ACC112 (cell line): ENCODE results near the gene TAF1D.
"Not testable (repeated sequence)": the region's sequence is repeated elsewhere in the genome, so short reads cannot be mapped to it uniquely, and the experiment has no call there.

Experiments used
- H2AFZ ChIP-seq: fragments of 200-600 bp; sonication (generic); one replicate; pipeline ENCODE4 v1.6.0; 2017; ENCODE audit warnings: antibody characterized with exemption, low read length; ENCODE audit not compliant: unreplicated experiment
- H3K27ac ChIP-seq: fragments of 200-600 bp; sonication (generic); 2 replicates; pipeline ENCODE4 v1.5.1; 2014; ENCODE audit warnings: low read depth, mild to moderate bottlenecking, antibody characterized with exemption, low read length, moderate library complexity
- H3K27me3 ChIP-seq: fragments of 200-600 bp; sonication (generic); 2 replicates; pipeline ENCODE4 v1.6.1; 2014; ENCODE audit warnings: mild to moderate bottlenecking, antibody characterized with exemption, low read length, moderate library complexity, mixed read lengths; ENCODE audit not compliant: insufficient read depth
- H3K36me3 ChIP-seq: fragments of 200-600 bp; sonication (generic); 2 replicates; pipeline ENCODE4 v1.6.1; 2016; ENCODE audit warnings: mild to moderate bottlenecking, antibody characterized with exemption, low read length, moderate library complexity, mixed read lengths; ENCODE audit not compliant: insufficient read depth
- H3K4me1 ChIP-seq: fragments of 200-600 bp; sonication (generic); one replicate; pipeline ENCODE4 v1.6.1; 2016; ENCODE audit warnings: low read length, mixed read lengths; ENCODE audit not compliant: insufficient read depth, unreplicated experiment, control insufficient read depth
- H3K4me3 ChIP-seq: fragments of 200-600 bp; sonication (generic); 2 replicates; pipeline ENCODE4 v1.5.1; 2014; ENCODE audit warnings: mild to moderate bottlenecking, low read depth, low read length
- H3K79me2 ChIP-seq: fragments of 200-600 bp; sonication (generic); one replicate; pipeline ENCODE4 v1.6.0; 2016; ENCODE audit warnings: low read length; ENCODE audit not compliant: control insufficient read depth, unreplicated experiment, insufficient read depth

The TAF1D gene

DNA sequence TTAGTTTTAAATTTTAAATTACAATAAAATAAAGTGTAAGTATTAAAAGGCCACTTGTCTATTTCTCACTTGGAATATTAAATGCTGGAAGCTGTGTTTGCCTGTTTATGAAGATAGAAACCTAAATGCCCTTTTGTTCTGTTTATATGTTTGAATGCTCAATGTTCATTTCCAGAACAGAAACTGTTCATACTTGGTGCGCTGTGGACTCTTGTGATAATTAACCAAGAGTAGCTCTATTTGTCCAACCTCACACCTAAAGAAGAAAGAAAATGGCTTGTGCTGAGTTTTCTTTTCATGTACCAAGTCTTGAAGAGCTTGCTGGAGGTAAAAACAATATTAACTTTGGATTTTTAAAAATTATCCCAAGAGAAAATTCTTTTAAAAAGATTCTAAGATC lies 5.8 kb upstream of the TAF1D start:
- H3K4me1 ChIP-seq, result no peaks in the 10 kb centered on the region
- H2AFZ ChIP-seq, result no peak overlapping the region
- H3K27me3 ChIP-seq, result no peaks in the 10 kb centered on the region
- H3K36me3 ChIP-seq, result no peaks in the 10 kb centered on the region
- H3K4me3 ChIP-seq, result no peak overlapping the region
- no peaks in the 10 kb centered on the region for H3K79me2 ChIP-seq
- H3K27ac ChIP-seq, result no peak overlapping the region

DNA sequence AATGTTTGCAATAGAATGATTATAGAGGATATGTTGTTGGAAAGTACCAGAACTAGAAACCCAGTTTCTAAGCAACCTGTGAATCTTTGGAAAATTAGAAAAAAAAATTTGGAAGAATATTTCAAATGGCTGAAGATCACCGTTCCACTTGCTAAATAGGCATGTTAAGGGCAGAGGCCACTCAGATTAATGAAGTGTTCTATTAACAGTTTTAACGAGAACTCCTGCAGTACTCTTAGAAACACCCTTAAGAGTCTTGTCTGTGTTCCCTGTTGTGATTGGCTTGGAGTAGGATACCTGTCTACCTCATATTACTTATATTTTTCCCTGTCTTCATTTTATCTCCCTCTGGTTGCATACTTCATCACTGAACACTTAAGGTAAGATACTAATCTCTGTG lies 4.8 kb upstream of the TAF1D start:
- H3K4me1 ChIP-seq, result no peaks in the 10 kb centered on the region
- no peaks in the 10 kb centered on the region for H3K36me3 ChIP-seq
- H3K4me3 ChIP-seq, result no peak overlapping the region
- H3K27ac ChIP-seq, result no peak overlapping the region
- peaks cover 3% of the 10 kb centered on the region for H3K79me2 ChIP-seq
- H3K27me3 ChIP-seq, result no peaks in the 10 kb centered on the region
- H2AFZ ChIP-seq, result no peak overlapping the region

DNA sequence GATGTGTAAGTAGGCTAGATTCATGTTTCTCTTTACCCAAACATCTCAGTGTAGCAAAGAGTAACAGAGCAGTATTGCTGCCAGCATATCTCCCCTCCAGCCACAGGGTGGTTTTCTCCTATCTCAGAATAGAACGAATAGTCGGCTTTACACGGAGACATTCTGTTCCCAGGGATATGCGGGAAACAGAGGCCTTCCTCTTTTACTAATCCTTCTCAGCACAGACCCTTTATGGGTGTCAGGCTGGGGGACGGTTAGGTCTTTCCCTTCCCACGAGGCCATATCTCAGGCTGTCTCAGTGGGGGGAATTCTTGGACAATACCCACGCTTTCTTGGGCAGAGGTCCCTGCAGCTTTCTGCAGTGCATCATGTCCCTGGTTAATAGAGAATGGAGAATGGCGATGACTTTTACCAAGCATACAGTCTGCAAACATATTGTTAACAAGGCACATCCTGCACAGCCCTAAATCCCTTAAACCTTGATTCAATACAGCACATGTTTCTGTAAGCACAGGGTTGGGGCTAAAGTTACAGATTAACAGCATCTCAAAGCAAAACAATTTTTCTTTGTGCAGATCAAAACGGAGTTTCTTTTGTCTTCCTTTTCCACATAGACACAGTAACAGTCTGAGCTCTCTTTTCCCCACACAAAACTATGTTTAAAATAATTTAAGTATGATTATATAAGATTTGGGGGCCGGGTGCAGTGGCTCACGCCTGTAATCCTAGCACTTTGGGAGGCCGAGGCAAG lies 3.9 kb upstream of the TAF1D start:
- not testable (repeated sequence) for H3K27ac ChIP-seq, H3K4me3 ChIP-seq
- H3K79me2 ChIP-seq, result peaks cover 12% of the 10 kb centered on the region

DNA sequence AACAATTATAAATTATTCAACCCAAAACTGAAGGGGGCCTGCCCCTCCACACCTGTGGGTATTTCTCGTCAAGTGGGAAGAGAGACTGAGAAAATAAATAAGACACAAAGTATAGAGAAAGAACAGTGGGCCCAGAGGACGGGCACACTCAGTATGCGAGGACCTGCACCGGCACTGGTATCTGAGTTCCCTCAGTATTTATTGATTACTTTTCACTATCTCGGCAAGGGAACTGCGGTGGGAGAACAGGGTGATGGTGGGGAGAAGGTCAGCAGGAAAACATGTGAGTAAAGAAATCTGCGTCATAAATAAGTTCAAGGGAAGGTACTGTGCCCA lies 3.3 kb upstream of the TAF1D start:
- H3K27ac ChIP-seq, result no peak overlapping the region
- H3K27me3 ChIP-seq, result no peaks in the 10 kb centered on the region
- no peak overlapping the region for H3K4me3 ChIP-seq
- peaks cover 17% of the 10 kb centered on the region for H3K79me2 ChIP-seq
- no peak overlapping the region for H2AFZ ChIP-seq
- no peaks in the 10 kb centered on the region for H3K4me1 ChIP-seq
- peaks cover 5% of the 10 kb centered on the region; the same call in 1 of the 2 replicates for H3K36me3 ChIP-seq

More for the DNA sequence above, 3.9 kb upstream of the TAF1D start:
- not testable (repeated sequence) for H2AFZ ChIP-seq, H3K4me1 ChIP-seq, H3K27me3 ChIP-seq, H3K36me3 ChIP-seq

DNA sequence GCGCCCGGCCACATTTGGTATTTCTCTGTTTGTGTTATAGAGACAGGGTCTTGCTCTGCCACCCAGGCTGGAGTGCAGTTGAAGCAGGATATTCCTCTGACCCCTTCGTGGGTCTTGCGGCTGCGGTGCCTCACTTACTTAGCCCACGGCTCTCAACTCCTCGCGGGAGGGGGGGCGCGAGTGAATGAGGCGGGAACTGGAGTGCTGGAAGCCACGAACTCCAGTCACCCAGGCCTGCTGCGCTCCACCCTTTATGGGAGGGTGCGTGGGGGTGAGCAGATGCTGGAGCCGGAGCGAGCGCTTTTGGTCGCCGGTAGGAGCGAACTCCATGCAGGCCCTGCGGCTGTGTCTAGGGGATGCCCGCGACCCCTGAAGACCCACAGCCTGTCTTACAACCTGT lies 2.0 kb upstream of the TAF1D start:
- H3K4me3 ChIP-seq, result no peak overlapping the region
- no peaks in the 10 kb centered on the region for H3K27me3 ChIP-seq
- H2AFZ ChIP-seq, result no peak overlapping the region
- peaks cover 19% of the 10 kb centered on the region for H3K36me3 ChIP-seq
- no peak overlapping the region for H3K27ac ChIP-seq
- H3K79me2 ChIP-seq, result peaks cover 31% of the 10 kb centered on the region
- peaks cover 5% of the 10 kb centered on the region for H3K4me1 ChIP-seq

DNA sequence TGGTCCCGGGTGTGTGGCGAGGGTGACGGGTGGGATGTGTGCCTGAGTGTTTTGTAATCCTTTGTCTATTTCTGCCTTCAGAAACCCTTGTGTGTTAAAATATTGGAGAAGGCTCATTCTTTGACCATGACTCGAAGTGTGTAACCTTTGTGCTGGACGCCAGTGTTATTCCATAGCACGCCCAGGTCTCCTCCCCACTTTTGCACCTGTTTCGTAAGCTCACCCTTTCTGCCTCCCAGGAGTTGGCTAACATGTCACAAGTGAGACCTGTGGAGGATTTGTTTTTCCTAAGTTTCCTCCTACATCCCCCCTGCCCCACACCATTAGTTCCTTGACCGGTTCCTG lies 559 bp upstream of the TAF1D start:
- H3K79me2 ChIP-seq, result peaks cover 45% of the 10 kb centered on the region
- peak overlapping the region; percentile 79 for H3K27ac ChIP-seq
- H3K4me1 ChIP-seq, result peaks cover 18% of the 10 kb centered on the region
- peak overlapping the region; percentile 94 for H2AFZ ChIP-seq
- no peaks in the 10 kb centered on the region for H3K27me3 ChIP-seq
- H3K4me3 ChIP-seq, result peak overlapping the region; percentile 91
- peaks cover 32% of the 10 kb centered on the region for H3K36me3 ChIP-seq

DNA sequence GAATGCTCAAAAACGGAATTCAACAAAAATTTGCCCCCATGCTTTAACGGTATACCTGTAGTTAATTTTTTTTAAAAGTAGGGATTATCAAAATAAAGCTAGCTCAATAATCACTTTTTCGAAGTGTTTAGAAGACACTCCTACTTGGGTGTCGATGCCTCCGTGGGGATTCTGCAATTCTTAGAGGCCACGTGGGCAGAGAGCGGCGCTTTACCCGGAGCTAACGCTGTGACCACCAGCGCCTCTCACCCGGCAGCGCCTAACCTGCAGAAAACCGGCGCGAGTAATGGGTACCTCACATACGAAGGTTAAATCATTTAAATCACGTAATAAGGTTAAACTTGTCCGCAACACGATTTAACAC lies 583 bp downstream of the TAF1D start:
- H3K4me1 ChIP-seq, result peaks cover 29% of the 10 kb centered on the region
- peaks cover 57% of the 10 kb centered on the region for H3K79me2 ChIP-seq
- no peaks in the 10 kb centered on the region for H3K27me3 ChIP-seq

DNA sequence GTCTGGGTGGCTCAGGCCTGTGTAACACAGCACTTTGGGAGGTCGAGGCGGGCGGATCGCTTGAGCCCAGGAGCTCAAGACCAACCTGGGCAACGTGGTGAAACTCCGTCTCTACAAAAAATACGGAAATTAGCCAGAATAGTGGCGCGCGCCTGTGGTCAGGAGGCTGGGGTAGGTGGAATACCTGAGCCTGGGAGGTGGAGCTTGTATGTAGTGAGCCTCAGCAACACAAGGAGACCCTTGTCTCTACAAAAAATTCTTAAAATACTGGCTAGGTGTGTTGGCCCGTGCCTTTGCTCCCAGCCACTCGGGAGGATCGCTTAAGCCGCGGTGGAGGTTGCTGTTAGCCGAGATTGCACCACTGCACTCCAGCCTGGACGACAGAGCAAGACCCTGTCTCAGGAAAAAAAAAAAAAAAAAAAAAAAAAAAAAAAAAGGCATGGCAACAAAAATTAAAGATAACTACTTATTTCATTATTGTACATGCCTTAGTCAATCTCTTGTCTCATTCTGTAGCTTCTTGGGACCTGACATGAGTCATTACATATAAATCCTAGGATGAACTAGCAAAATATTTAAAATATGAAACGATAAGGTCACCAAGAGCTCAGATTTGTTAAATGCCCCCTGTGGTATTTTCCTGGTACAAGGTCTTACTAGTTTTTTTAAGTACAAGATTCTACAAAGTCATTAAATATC lies 1.1 kb downstream of the TAF1D start:
- Histone ChIP-seq H3K27me3 (no peaks in the 10 kb centered on the region), H3K36me3 (peaks cover 48% of the 10 kb centered on the region), H3K4me1 (peaks cover 35% of the 10 kb centered on the region), H3K79me2 (peaks cover 62% of the 10 kb centered on the region), H3K27ac (peak overlapping the region; percentile 79), H3K4me3 (peak overlapping the region; percentile 91), H2AFZ (no peak overlapping the region)

More for the DNA sequence above, 583 bp downstream of the TAF1D start:
- H3K27ac ChIP-seq, result peak overlapping the region; percentile 79
- H3K4me3 ChIP-seq, result peak overlapping the region; percentile 91
- peaks cover 42% of the 10 kb centered on the region for H3K36me3 ChIP-seq
- H2AFZ ChIP-seq, result peak overlapping the region; percentile 53

DNA sequence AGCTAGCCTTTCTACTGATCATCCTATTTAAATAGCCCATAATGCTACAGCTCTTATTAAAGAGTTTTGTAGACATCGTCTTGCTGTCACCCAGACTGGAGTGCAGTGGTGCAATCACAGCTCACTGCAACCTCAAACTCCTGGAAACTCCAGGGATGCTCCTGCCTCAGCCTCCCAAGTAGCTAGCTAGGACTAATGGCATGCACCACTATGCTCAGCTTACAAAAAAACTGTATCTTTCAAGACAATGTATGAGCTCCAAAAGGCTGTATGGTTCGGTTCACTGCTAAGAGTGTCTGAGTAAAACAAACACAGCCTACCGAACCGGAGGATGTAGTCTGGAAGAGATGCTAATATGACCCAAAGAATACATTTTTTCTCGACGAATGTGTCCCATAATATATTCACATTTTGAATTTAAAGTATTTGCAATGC lies 2.6 kb downstream of the TAF1D start:
- Histone ChIP-seq H3K27me3 (no peaks in the 10 kb centered on the region), H3K4me3 (peak overlapping the region; percentile 91), H2AFZ (no peak overlapping the region), H3K27ac (peak overlapping the region; percentile 79), H3K36me3 (peaks cover 63% of the 10 kb centered on the region), H3K4me1 (peaks cover 49% of the 10 kb centered on the region), H3K79me2 (peaks cover 76% of the 10 kb centered on the region)

DNA sequence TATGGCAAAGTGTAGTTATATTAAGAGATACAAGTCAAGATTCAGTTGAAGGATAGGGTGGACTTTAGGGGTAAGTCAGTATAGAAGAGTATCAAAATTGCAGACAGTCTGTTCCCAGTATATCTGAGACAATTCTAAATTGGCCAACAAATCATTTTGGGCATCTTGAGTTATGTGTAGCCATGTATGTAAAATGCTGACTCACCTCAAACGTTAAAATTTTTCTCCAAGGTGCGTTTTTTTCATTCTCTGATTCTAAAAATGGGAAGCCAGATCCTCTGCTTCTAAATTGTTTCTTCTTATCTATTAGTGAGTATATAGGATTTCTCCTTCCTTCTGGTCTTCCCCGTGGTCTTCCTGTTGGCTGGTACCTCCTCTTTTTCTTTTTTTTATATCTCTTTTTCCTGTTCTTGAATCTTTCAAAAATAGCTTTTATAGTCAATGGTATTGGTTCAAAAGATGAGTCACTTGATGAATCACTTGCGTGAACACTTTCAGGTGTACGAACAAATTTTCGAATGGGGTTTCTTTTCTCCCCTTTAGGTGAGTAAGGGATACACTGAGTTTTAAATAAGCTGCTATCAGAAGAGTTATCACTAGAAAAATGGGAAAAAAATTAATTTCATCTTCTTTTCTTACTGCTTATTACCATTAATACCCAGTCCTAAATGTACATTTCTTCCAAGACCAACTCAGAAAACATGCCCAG lies 3.2 kb downstream of the TAF1D start:
- Histone ChIP-seq H3K4me3 (peak overlapping the region; percentile 91), H3K36me3 (peaks cover 69% of the 10 kb centered on the region), H3K79me2 (peaks cover 82% of the 10 kb centered on the region), H2AFZ (no peak overlapping the region), H3K27ac (peak overlapping the region; percentile 79), H3K27me3 (no peaks in the 10 kb centered on the region), H3K4me1 (peaks cover 54% of the 10 kb centered on the region)
